Activated CD4-positive, alpha-beta T cell treated with anti-CD3 and anti-CD28 coated beads, Interleukin-2, amount 50 U/mL, for 4 hours (primary cell): Measurements from ENCODE around the gene PAM.
"Not testable (repeated sequence)": the region's sequence is repeated elsewhere in the genome, so short reads cannot be mapped to it uniquely, and the experiment has no call there.

Source experiments
- DNase-seq, 2 experiments: peaks; one replicate each; pipeline ENCODE4 v3.0.0-alpha.2; 2020

Gene PAM

DNA sequence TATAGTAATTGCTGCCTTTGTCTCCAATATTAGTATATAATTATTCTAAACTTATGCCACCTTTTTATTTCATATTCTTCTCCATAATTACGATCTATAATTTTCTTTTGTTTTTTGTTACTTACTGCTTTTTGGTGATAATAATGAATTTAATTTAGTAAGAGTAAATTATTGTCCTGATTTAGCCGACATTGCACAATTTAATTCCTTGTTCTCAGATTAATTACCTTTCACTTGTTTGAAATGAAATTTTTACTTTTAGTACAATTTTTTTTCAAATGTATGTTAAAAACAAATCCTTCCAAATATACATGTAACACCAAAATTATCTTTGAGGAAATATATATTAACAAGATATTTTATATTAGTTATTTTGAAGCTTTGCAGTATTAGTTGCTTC is 201.5 kb downstream of the PAM start:
- DNase-seq, result no peak

DNA sequence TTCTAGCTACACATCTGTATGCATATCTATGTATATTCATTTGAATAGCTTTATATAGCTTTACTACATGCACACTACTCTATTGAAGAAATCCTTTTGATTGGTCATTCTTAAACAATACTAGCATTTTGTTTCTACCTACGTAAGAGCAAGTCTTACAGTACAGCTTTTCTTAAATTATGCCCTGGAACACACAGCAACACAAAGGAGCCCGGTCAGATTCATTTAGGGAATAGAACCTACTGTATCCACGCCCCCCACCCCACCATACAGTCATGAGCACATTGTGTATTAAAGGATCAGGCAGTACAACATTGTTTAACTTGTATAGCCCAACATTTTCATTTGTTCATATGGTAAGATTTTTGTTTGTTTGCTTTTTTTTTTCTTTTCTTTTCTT is 202.0 kb downstream of the PAM start:
- no peak for DNase-seq

DNA sequence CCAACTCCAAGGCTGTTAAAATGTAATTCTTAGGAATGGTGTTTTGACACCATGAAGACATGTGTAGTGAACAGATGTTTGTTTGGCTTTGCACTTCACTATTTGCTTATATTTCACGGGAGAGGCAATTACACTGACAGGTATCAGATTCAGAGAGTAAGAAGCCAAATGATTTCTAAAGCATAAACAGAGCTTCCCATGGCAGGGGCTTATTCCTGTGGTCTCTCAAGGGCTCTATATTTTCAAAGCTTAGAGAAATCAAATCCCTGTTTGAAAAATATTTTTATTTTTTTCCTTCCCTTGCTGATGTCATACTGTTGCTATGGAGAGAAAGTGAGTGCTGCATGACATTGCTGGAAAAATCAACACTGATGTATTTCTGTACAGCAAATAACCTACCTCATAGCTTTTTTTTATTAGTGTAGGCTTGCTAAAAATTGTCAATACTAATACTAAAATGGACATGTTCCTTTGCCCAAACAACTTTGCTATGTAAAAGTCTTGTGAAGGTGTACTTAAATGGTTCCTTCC is 203.4 kb downstream of the PAM start:
- no peak for DNase-seq

DNA sequence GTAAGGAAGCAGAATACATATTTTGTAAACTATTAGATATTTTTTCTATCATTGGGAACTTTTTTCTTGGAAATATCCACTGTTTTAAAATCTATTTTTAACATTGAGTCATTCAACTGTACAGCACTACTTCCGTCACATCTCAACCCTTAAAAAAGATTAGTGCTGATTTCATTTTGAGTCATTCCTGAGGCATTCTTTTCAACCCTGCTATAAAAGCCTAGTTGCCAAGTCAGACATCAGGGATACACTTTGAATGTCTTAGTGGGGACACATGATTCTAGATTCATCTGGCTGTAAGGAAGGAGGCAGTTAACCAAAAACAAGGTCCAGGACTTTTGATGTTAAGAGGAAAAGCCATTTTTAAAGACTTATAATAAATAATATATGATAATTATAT is 203.9 kb downstream of the PAM start:
- no peak for DNase-seq

DNA sequence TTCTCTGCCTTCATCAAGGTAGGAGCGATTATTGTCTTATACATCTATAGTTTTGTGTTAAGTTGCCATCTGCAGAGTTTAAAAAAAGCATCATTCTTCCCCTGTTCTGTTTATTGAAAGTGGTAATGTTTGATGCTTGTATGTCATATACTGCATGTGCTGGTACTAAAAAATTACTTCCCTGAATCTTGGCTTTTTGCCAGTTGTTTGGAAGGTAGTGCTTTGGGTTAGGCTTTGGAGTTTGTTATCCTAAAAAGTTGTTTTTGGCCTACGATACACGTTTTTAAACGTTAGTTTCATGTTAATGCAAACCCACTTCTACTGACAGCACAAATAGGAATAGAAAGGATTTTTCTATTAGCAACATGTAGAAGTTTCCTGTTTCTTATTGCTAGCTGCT is 206.6 kb downstream of the PAM start:
- no peak for DNase-seq

DNA sequence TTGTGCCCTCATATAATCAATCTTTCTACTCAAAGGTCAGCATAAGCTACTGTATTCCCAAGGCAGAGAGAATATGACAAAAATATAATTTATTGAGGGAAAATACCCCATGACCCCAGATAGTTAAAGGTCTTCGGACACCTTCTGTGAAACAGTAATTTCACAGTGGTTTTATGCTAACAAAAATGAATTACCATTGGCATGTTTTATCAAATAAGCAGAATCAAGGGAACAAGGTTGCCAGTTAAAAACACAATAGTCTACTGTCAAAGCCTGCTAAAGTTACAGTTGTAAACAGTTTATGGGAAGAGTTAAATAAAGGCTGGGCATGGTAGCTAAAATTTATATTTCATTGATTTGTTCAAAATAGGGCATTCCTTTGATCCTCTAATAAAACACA is 210.5 kb downstream of the PAM start:
- no peak for DNase-seq

DNA sequence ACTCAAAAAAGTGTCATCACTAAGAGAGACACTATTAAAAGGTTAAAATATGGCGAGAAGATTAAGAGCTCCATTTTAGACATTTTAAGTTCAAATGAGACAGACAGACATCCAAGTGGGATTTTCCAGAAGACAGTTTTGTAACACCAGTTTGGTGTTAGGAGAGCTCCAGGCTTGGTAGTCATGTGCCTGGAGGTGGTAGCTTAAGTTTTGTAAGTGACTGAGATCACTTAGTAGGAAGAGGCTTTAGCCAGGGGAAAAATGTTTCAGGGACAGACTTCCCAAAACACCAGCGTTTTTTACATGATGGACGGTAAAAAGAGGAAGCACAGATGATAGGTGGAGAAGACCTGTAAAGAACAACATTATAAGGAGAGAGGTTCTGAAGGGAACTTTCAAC is 214.5 kb downstream of the PAM start:
- DNase-seq, result no peak

DNA sequence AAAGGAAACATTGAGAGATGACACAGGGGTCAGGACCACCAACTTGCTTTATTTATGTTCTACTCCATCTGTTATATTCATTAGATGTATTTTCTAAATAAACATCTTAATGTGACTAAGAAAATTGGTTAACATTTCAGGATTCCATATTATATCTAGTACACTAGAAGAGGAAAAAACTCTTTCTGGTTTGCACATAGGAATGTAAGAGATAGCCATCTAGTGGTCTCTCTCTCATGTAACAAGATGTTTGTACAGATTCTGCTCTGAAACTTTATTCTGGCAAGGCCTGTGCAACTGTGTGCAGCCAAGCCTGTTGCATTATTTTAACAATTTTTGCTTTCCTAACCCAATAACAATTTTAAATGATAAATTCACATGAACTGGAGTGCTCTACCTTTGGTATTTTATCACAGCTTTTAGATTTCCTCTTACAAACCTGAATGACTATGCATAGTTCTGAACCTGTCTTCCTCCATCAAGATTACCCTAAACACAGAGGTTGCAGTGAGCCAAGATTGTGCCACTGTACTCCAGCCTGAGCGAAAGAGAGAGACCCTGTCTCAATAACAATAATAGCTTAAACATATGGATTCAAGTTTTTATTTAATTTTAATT is 216.7 kb downstream of the PAM start:
- no peak for DNase-seq

DNA sequence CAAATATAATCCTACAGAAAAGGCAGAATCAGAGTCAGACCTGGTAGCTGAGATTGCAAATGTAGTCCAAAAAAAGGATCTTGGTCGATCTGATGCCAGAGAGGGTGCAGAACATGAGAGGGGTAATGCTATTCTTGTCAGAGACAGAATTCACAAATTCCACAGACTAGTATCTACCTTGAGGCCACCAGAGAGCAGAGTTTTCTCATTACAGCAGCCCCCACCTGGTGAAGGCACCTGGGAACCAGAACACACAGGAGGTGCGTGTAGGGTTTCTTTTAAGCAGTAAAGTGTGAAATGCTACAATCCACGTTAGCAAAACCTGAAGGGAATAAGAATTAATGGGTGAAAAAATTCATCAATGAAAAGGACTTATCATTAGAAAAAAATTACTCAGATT is 219.1 kb downstream of the PAM start:
- no peak for DNase-seq

DNA sequence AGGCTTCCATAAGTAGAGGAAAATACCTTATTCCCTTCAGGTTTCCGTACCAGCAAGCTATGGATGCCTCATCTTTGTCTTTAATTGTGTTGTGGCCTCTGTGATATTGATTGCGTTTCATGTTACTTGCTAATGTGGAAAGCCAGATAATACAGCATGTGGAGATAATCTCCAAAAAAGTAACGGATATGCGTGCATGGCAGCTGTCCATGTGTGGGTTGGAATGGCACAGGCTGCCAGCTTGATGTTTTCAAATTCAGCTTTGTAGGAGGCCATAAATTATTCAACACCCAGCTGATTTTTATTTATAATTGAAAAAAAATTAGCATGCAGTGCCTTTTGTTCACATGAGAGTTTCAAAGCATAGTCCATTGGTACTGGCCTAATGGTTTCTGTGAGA is 219.9 kb downstream of the PAM start:
- DNase-seq, result no peak

DNA sequence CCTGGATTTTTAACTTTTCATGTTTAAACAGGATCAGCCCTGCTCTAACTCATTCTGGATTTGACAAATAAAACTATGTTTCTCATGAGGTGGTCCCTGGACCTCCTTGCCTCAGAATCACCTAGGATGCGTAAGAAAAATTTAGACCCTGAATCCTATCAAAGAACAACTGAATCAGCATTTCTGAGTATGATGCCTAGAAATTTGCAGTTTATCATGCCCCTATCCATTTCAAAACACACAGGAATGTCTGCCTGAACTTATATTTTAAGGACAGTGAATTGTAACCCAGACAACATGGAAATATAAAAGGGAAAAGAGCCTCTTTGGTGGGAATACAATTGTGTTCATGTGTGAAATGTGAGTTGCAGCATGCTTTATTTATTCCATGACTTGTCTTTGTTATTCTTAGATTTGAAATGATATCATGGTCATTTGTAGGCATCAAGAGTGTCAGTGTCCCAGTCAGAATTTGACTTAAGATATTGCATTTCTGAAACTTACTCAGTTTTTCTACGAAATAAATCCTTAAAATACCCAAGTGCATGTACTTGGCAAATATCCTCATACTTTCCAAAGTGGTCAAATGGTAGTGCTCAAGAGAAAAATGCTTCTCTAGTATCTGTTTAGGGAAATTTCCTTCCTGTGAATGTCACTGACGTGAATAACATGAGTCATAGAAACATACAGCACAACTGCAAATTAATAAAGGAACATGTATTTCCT is 220.5 kb downstream of the PAM start:
- DNase-seq, result no peak

DNA sequence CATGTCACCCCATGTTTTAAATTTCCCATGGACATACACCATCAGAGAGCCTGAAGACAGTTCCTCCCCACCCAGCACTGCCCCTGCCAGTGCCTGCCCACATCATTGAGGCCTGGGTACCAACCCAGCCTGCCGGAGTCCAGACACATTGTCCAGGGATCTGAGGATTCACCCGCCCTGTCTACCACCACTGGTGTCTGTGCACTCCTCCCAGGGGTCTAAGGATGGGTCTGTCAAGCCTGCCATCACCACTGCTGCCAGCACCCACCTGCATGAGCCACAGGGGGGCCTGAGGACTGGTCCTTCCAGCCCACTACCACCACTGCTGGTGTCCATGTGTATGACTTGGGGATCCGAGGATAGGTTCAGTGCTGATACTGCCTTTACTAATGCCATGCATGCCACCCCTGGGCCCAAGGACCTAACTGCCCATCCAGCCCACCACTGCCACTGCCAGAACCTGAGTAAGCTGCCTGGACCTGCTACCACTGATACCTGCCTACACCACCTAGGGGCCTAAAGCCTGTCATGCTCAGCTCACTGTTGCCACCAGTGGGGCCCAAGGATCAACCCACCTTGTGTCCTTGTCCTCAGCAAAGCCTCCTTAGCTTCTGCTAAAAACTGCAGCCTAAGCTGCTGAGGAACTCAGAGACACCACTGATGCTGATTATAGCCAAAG is 227.0 kb downstream of the PAM start:
- DNase-seq, result no peak

DNA sequence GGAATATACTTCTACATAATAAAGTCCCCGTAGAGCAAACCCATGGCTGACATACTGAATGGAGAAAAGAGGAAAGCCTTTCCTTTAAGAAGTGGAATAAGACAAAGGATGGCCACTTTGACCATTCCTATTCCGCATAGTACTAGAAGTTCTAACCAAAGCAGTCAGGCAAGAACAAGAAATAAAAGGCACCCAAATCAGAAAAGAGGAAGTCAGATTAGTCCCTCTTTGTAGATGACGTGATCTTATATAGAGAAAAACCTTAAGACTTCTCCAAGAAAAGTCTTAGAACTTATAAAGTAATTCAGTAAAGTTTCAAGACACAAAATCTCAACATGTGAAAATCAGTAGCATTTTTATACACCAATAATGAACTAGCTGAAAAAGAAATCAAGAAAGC is 231.0 kb downstream of the PAM start:
- no peak for DNase-seq

DNA sequence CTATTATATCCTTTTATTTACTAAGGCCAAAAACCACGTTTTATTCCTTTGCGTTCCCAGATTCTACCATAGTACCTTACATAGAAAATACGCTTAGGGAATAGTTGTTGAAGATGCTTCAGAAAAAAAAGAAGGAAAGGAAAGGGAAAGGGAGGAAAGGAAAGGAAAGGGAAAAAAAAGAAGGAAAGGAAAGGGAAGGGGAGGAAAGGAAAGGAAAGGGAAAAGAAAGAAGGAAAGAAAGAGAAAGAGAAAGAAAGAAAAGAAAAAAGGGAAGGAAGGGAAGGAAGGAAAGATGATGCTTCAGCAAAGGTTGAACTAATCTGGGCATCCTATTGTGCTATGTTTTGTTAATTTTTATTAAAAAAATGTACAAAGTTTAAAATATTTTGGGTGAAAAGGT is 233.4 kb downstream of the PAM start:
- DNase-seq, result no peak

DNA sequence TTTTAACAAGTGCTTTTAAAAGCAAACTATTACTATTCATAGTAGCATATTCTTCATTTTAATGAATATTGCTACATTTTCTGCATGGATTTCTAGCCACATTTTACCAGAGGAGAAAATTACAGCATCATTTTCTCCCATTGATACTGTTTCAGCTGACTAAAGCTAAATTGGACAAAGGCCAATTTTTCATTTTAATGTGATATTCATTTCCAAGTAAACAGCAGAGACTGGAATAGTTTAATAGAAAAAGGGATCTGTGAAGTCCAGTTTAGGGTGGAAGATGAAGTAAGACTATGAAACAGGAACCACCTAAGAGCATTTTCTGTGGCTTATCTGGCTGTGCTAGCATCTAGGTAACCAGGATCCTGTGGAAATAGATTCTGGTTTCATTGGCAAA is 236.7 kb downstream of the PAM start:
- no peak for DNase-seq

DNA sequence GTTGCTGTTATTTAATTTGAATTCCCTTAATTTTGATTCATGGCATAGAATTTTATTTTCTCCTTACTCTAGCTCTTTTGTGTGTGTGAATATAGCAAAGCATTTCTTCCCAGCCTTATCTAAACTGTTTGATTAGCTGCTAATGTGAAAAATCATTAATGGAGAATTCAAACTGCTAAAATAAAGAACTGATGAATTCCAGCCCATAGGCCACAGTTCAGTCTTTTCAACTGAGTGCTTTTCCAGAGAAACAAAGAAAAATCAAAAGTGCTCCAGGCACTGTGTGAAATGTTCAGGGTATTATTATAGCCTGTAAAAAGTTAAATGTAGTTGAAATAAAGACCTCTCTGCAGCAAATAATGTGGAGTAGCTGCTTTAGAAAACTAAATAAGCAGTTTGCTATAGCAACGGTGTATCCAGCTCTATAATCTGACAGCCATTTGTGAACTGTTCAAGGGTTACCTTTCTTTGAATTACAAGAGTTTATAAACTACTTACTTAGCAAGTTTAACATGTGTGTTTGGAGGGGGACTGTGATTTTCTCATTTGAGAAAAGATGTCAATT is 241.0 kb downstream of the PAM start:
- DNase-seq, result no peak

DNA sequence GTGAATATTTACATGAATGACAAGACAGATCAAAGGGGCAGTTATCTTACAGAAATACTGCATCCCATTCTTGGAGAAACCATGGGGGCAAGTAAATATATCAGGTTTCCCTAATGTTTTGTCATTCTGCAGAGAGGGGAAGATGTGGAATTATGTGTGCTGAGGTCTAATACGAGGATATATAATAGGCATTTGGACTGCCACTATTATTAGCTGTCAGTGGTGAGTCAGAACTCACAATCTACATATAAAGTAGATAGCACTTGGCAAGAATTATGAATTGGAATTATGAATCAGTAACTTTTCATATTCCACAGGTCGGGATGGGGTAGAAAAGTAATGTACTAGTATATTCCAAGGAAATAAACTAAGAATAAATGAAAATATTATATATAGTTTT is 243.1 kb downstream of the PAM start:
- DNase-seq, result no peak

DNA sequence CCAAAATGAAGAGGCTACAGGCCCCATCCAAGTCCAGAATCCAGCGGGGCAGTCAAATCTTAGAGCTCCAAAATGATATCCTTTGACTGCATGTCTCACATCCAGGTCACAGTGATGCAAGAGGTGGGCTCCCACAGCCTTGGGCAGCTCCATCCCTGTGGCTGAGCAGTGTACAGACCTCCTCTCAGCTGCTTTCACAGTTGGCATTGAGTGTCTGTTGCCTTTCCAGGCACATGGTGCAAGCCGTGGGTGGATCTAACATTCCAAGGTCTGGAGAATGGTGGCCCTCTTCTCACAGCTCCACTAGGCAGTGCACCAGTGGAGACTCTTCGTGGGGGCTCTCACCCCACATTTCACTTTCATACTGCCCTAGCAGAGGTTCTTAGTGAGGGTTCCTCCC is 244.1 kb downstream of the PAM start:
- no peak for DNase-seq

DNA sequence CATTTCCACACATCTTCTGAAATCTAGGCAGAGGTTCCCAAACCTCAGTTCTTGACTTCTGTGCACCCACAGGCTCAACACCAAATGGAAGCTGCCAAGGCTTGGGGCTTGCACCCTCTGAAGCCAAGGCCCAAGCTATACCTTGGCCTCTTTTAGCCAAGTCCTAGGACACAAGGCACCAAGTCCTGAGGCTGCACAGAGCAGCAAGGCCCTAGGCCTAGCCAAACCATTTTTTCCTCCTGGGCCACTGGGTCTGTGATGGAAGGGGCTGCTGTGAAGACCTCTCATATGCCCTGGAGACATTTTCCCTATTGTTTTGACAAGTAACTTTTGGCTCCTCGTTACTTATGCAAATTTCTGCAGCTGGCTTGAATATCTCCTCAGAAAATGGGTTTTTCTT is 244.5 kb downstream of the PAM start:
- DNase-seq, result not testable (repeated sequence)

DNA sequence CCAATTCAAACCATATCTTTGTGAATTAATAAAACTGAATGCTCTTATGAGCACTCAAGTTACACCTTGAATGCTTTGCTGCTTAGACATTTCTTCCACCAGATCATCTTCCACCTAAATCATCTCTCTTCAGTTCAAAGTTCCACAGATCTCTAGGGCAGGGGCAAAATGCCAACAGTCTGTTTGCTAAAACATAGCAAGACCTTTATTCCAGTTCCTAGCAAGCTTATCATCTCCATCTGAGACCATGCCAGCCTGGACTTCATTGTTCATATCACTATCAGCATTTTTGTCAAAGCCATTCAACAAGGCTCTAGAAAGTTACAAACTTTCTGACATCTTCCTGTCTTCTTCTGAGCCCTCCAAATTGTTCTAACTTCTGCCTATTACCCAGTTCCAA is 245.0 kb downstream of the PAM start:
- no peak for DNase-seq

DNA sequence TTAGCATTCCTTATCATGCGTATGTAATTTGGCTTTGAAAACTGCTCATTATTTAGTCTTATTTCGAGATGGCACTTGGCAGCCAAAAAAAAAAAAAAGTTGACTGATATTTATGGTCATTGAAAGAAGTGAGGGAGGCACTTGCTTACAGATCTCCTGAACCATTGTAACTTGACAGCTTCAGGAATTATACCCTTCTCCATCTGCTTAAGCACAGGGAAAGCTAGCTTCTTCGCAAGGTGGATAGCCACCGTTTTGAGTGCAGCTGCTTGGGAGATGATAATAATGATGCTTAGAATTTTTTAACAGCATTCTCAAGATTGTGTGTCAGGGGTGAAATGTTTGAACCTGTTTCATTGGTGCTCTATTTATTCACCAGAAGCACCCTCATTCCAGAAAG is 248.8 kb downstream of the PAM start:
- no peak for DNase-seq

DNA sequence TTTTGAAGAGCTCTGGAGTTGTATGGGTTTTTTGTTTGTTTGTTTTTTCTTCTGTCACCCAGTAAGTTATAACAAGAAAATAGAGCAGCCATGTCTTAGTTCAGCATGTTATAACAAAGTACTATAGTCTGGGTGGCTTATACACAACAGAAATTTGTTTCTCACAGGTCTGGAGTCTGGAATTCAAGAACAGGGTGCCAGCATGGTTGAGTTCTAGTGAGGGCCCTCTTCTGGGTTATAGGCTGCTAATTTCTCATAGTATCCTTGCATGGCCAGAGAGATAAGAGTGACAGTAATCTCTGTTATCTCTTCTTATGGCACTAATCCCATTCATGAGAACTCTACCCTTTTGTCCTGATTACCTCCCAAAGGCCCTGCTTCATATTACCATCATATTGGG is 250.2 kb downstream of the PAM start:
- no peak for DNase-seq

DNA sequence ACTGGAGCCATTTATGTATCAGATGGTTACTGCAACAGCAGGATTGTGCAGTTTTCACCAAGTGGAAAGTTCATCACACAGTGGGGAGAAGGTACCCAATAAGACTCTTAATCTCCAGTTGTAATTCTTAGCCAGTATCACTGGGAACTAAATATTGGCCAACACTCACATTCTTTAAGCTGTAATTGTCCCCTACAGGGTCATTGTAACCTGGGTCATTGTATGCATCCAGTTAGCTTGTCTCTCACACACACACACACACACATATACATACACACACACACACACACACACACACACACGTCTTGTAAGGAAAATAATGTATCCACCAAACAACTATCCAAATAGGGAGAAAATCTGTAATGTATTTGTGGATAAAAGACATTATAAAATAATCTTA is 251.8 kb downstream of the PAM start:
- DNase-seq, result no peak

DNA sequence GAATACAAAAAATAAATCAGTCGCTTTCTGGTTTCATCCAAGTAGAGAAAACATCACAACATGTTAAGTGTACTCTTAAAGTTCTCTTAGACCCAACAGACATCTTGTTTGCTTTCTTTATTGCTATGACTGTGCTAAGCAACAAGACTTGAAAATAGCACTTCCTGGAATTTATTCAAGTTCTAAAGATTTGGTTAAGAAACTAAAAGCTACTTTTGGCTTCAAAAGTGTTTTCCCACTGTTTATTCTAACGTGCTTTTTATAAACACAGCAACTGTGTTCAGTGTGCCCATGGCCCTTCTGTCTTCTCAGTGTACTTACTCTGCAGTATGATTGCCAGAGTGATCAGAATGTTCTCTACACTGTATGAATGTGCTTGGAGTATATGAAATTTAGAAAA is 255.1 kb downstream of the PAM start:
- DNase-seq, result no peak
